NCI-H2196 treated with DMSO at 0.1 percent for 48 hours (cell line): ENCODE data around the gene XYLT1.
"Not testable (repeated sequence)": the region's sequence is repeated elsewhere in the genome, so short reads cannot be mapped to it uniquely, and the experiment has no call there.

ENCODE experiments used
- DNase-seq: peaks from one replicate; lab custom pipeline; 2025; ENCODE audit not compliant: unreplicated experiment; lab: John Stamatoyannopoulos, UW

XYLT1 gene

GRCh38 chr16:17470908-17471718 is at the start of gene XYLT1:
Gene XYLT1, minus strand, starts transcription at chr16:17470960. Its CDS starts 164 bp downstream, at chr16:17470796.
- DNase-seq: peak; percentile 10

- no peak for DNase-seq
These were observed 49.4 kb upstream of the XYLT1 start for GRCh38 chr16:17520111-17520510.

- DNase-seq: no peak
These were observed 48.6 kb upstream of the XYLT1 start for GRCh38 chr16:17519101-17519955.

- no peak for DNase-seq
These were observed 47.7 kb upstream of the XYLT1 start for GRCh38 chr16:17518441-17518840.

GRCh38 chr16:17515421-17516210 is 44.9 kb upstream of the XYLT1 start:
- DNase-seq: no peak

- no peak for DNase-seq
These were observed 42.0 kb upstream of the XYLT1 start for GRCh38 chr16:17512636-17513220.

- DNase-seq: no peak
These were observed 40.6 kb upstream of the XYLT1 start for GRCh38 chr16:17511340-17511739.

GRCh38 chr16:17510567-17510966 is 39.8 kb upstream of the XYLT1 start:
- DNase-seq: no peak

- DNase-seq: no peak
These were observed 38.4 kb upstream of the XYLT1 start for GRCh38 chr16:17509194-17509593.

GRCh38 chr16:17508303-17508702 is 37.5 kb upstream of the XYLT1 start:
- DNase-seq: no peak

- not testable (repeated sequence) for DNase-seq
These were observed 36.8 kb upstream of the XYLT1 start for GRCh38 chr16:17507516-17507915.

- not testable (repeated sequence) for DNase-seq
These were observed 35.1 kb upstream of the XYLT1 start for GRCh38 chr16:17505828-17506227.

- no peak for DNase-seq
These were observed 33.3 kb upstream of the XYLT1 start for GRCh38 chr16:17504050-17504449.

- DNase-seq: no peak
These were observed 32.6 kb upstream of the XYLT1 start for GRCh38 chr16:17503331-17503730.

- no peak for DNase-seq
These were observed 30.6 kb upstream of the XYLT1 start for GRCh38 chr16:17501321-17501720.

- no peak for DNase-seq
These were observed 28.6 kb upstream of the XYLT1 start for GRCh38 chr16:17499223-17499902.

- no peak for DNase-seq
These were observed 26.9 kb upstream of the XYLT1 start for GRCh38 chr16:17497648-17498047.

GRCh38 chr16:17496891-17497290 is 26.1 kb upstream of the XYLT1 start:
- DNase-seq: no peak

- no peak for DNase-seq
These were observed 22.3 kb upstream of the XYLT1 start for GRCh38 chr16:17493012-17493411.

GRCh38 chr16:17491140-17491662 is 20.4 kb upstream of the XYLT1 start:
- DNase-seq: no peak
